Naive thymus-derived CD8-positive, alpha-beta T cell (primary cell): ENCODE results near the gene ACACB. TPM values are rescaled to one million over a fixed set of nuclear protein-coding genes. Genes with fewer than 3 reads are reported as not detected.

Experiments
- ATAC-seq, 2 donors: fragments of 150-1000 bp; cut with Tn5 transposase in 1 of 2; sonication (Bioruptor Pico), chemical (Tn5 transposase) in 1 of 2; 1 replicate in 1 of 2; 2 replicates in 1 of 2; pipeline ENCODE4 v1.10.0; 2021; ENCODE audit warnings: mild to moderate bottlenecking in 2 of 2, moderate library complexity in 2 of 2
- POLR2A ChIA-PET: fragments of 350-600 bp; sonication (Branson Sonifier 250); formaldehyde crosslinking; loops from one replicate; lab custom pipeline; 2021; ENCODE audit warnings: antibody characterized with exemption; lab: Charles Lee
- DNase-seq, 10 donors: peaks; one replicate each; pipeline versions ENCODE4 v3.0.0 to v3.0.0-alpha.2; 2020 to 2022
- H3K27ac Mint-ChIP-seq, 10 donors: one replicate each; pipeline ENCODE4 v1.8.0; 2020 to 2022; ENCODE audit warnings: mild to moderate bottlenecking in 10 of 10, mixed read lengths in 10 of 10, moderate library complexity in 4 of 10, inconsistent platforms in 1 of 10
- H3K27me3 Mint-ChIP-seq, 5 donors: one replicate each; pipeline ENCODE4 v1.8.0; 2021 to 2022; ENCODE audit warnings: mixed read lengths in 5 of 5
- H3K36me3 Mint-ChIP-seq, 3 donors: one replicate each; pipeline ENCODE4 v1.8.0; 2020 to 2022; ENCODE audit warnings: mixed read lengths in 3 of 3, mild to moderate bottlenecking in 2 of 3, inconsistent platforms in 1 of 3
- H3K4me1 Mint-ChIP-seq, 4 donors: one replicate each; pipeline ENCODE4 v1.8.0; 2021 to 2022; ENCODE audit warnings: mixed read lengths in 4 of 4
- H3K4me3 Mint-ChIP-seq, 10 donors: one replicate each; pipeline ENCODE4 v1.8.0; 2020 to 2022; ENCODE audit warnings: mild to moderate bottlenecking in 10 of 10, mixed read lengths in 10 of 10, moderate library complexity in 6 of 10, inconsistent platforms in 1 of 10
- H3K9me3 Mint-ChIP-seq, 9 donors: one replicate each; pipeline ENCODE4 v1.8.0; 2020 to 2022; ENCODE audit warnings: mixed read lengths in 9 of 9, mild to moderate bottlenecking in 3 of 9, inconsistent platforms in 1 of 9, moderate library complexity in 1 of 9
- polyA plus RNA-seq, 3 donors: library from polyadenylated mRNA; unstranded; fragments of 300-500 nt; fragmentation: Illumina TruSeq; gene quantifications; one replicate each; pipeline ENCODE4 v1.2.3, GENCODE V29; 2021
- total RNA-seq, 8 experiments: library from RNA in 2 of 8; stranded (reverse) in 2 of 8; gene quantifications; one replicate each; pipeline ENCODE4 v1.2.3 and lab custom pipeline; 2021 to 2026

Gene ACACB
- total and polyA plus RNA-seq, 5 experiments from 2014 or later: 1.1 to 43.3 (median 3.9) TPM

DNA sequence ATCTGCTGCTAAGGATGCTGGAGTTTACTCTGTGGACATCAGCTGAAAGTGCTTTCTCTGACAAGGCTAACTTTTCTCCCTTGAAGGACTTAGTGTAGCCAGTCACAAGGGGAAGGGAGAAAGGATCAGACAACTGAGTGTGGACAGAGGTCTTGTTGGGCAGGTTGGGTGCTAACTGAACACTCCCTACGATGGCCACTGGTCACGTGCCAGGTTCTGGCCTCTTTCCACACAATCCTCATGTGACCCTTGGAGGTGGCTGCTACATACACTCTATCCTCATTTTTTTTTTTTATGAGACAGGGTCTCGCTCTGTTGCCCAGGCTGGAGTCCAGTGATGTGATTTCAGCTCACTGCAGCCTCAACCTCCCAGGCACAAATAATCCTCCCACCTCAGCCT lies 153.0 kb downstream of the ACACB start:
- Mint-ChIP-seq H3K27me3 (peaks cover 1 to 10% (median 3%) of the 10 kb centered on the region in 5 donors), H3K27ac (no peak overlapping the region), H3K36me3 (peaks cover 11 to 29% (median 12%) of the 10 kb centered on the region in 3 donors), H3K9me3 (peaks cover 0 to 9% (median 3%) of the 10 kb centered on the region in 9 donors), H3K4me3 (no peak overlapping the region), H3K4me1 (no peaks in the 10 kb centered on the region)
- POLR2A ChIA-PET: no interaction called here
- ATAC-seq (no peak), DNase-seq (no peak)

DNA sequence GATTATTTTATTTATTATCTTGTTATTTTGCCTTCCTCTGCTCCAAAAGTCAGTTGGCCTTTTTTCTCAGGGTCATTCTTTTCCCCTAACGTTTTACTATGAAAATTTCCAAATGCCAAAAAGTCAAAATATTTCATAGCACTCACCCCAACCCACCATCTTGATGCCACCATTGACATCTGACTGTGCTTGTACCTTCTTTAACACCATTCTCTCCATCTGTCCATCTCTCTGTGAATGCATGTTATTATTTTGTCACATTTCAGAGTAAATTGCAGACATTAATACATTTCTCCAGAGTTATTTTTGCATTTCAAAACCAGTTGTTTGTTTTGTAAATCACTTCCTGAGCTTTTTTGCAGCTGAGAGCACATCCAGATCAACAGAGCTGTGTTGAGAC lies 154.1 kb downstream of the ACACB start:
- DNase-seq: no peak
- H3K4me3 Mint-ChIP-seq: no peak overlapping the region
- no peak overlapping the region for H3K27ac Mint-ChIP-seq
- H3K4me1 Mint-ChIP-seq: no peaks in the 10 kb centered on the region
- H3K36me3 Mint-ChIP-seq: peaks cover 9 to 19% (median 11%) of the 10 kb centered on the region in 3 donors
- POLR2A ChIA-PET: no interaction called here
- peaks cover 0 to 9% (median 3%) of the 10 kb centered on the region in 9 donors for H3K9me3 Mint-ChIP-seq
- peaks cover 1 to 10% (median 3%) of the 10 kb centered on the region in 5 donors for H3K27me3 Mint-ChIP-seq
- ATAC-seq: no peak

- no peak for DNase-seq
- peaks cover 0 to 9% (median 3%) of the 10 kb centered on the region in 9 donors for H3K9me3 Mint-ChIP-seq
- peaks cover 0 to under 1% (median 0%) of the 10 kb centered on the region in 4 donors for H3K4me1 Mint-ChIP-seq
- H3K36me3 Mint-ChIP-seq: peaks cover 8 to 11% (median 10%) of the 10 kb centered on the region in 3 donors
- no peak overlapping the region for H3K4me3 Mint-ChIP-seq
- ATAC-seq: no peak
- H3K27me3 Mint-ChIP-seq: peaks cover 1 to 11% (median 4%) of the 10 kb centered on the region in 5 donors
- no peak overlapping the region for H3K27ac Mint-ChIP-seq
- POLR2A ChIA-PET: no interaction called here
Observed at GRCh38 chr12:109271418-109271817, 155.0 kb downstream of the ACACB start.

- Mint-ChIP-seq H3K27me3 (peaks cover 1 to 15% (median 4%) of the 10 kb centered on the region in 5 donors), H3K27ac (no peak overlapping the region), H3K4me3 (no peak overlapping the region), H3K4me1 (peaks cover 0 to 7% (median 0%) of the 10 kb centered on the region in 4 donors), H3K36me3 (peaks cover 0 to 11% (median 3%) of the 10 kb centered on the region in 3 donors), H3K9me3 (peaks cover 0 to 9% (median 3%) of the 10 kb centered on the region in 9 donors)
- no peak for DNase-seq
- ATAC-seq: no peak
- POLR2A ChIA-PET: no interaction called here
Observed at GRCh38 chr12:109273354-109273753, 157.0 kb downstream of the ACACB start.

DNA sequence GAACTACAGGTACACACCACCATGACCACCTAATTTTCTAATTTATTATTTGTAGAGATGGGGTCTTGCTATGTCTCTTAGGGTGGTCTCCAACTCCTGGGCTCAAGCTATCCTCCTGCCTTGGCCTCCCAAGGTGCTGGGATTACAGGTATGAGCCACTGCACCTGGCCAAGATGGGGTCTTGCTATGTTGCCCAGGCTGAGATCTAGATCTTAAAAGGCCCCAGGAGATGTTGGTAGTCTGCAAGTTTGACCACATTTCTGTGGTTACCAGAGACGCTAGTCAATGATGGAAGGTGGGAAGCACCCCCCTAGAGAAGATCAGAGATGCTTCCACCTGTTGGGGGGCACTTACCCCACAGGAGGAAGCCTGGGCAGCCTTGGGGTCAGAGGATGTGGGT lies 158.0 kb downstream of the ACACB start:
- DNase-seq: no peak
- Mint-ChIP-seq H3K9me3 (peaks cover 0 to 9% (median 3%) of the 10 kb centered on the region in 9 donors), H3K27me3 (peaks cover 1 to 15% (median 4%) of the 10 kb centered on the region in 5 donors), H3K36me3 (peaks cover 0 to 11% (median 3%) of the 10 kb centered on the region in 3 donors), H3K4me1 (peaks cover 0 to 7% (median 0%) of the 10 kb centered on the region in 4 donors), H3K27ac (no peak overlapping the region), H3K4me3 (no peak overlapping the region)
- no peak for ATAC-seq
- POLR2A ChIA-PET: no interaction called here

- ATAC-seq: no peak
- peaks cover 0 to 7% (median 0%) of the 10 kb centered on the region in 4 donors for H3K4me1 Mint-ChIP-seq
- H3K27me3 Mint-ChIP-seq: peaks cover 1 to 15% (median 4%) of the 10 kb centered on the region in 5 donors
- no peak for DNase-seq
- no peak overlapping the region for H3K4me3 Mint-ChIP-seq
- H3K27ac Mint-ChIP-seq: no peak overlapping the region
- POLR2A ChIA-PET: no interaction called here
- peaks cover 0 to 7% (median 3%) of the 10 kb centered on the region in 9 donors for H3K9me3 Mint-ChIP-seq
- H3K36me3 Mint-ChIP-seq: peaks cover 0 to 9% (median 3%) of the 10 kb centered on the region in 3 donors
Observed at GRCh38 chr12:109275173-109275572, 158.8 kb downstream of the ACACB start.

GRCh38 chr12:109276160-109276559 lies 159.8 kb downstream of the ACACB start:
- ATAC-seq (no peak), DNase-seq (no peak)
- peaks cover 0 to 7% (median 0%) of the 10 kb centered on the region in 4 donors for H3K4me1 Mint-ChIP-seq
- peaks cover 0 to 3% (median 0%) of the 10 kb centered on the region in 9 donors for H3K9me3 Mint-ChIP-seq
- H3K36me3 Mint-ChIP-seq: peaks cover 0 to 1% (median 0%) of the 10 kb centered on the region in 3 donors
- peaks cover 1 to 15% (median 4%) of the 10 kb centered on the region in 5 donors for H3K27me3 Mint-ChIP-seq
- no peak overlapping the region for H3K4me3 Mint-ChIP-seq
- POLR2A ChIA-PET: no interaction called here
- H3K27ac Mint-ChIP-seq: no peak overlapping the region

GRCh38 chr12:109277255-109277898 lies 161.0 kb downstream of the ACACB start:
- peaks cover 1 to 15% (median 4%) of the 10 kb centered on the region in 5 donors for H3K27me3 Mint-ChIP-seq
- no peak for ATAC-seq
- no peak overlapping the region for H3K27ac Mint-ChIP-seq
- H3K9me3 Mint-ChIP-seq: peaks cover 0 to 2% (median 0%) of the 10 kb centered on the region in 9 donors
- no peak overlapping the region for H3K4me3 Mint-ChIP-seq
- POLR2A ChIA-PET: no interaction called here
- peaks cover 0 to 1% (median 0%) of the 10 kb centered on the region in 3 donors for H3K36me3 Mint-ChIP-seq
- H3K4me1 Mint-ChIP-seq: peaks cover 0 to 7% (median 0%) of the 10 kb centered on the region in 4 donors
- no peak for DNase-seq

DNA sequence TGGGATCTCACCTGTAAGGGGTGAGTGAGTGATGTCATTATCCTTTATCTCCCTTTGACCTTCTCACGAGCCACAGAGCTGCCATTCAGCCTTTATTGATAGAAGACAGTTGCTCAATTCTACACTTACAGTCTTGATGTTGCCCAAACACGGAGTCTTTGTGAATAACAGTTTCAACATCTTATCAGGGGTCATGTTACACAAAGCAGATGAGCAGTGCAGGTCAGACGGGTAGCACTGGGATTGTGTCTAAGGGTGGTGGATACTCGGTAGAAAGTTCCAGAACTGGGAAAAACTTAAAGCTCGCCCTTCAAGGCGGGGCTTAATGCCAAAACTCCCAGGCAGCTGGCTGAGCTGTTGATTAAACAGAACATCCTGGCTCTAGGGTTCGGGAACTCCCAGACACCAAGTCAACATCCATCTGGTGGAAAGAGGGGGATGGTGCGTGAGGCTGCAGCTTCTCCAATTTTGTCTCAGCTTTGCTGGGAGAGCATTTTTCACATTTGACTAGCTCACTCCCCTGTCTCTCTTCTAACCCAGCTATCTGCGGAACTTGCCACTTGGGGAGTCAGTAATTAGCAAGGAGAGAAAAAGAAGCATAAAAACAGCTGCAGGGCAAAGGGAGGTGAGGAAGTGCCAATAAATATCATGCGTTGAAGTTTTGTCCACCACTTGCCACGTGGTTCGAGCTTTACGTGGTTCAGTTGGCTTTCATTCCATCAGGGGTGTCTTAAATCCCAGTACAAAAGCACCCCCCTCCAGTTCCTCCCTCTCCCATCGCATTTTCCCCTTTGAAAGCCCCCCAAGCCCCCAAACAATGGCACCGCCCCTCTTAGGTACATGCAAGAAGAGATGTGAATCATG lies 161.7 kb downstream of the ACACB start:
- Mint-ChIP-seq H3K27me3 (peaks cover 0 to 15% (median 3%) of the 10 kb centered on the region in 5 donors), H3K27ac (no peak overlapping the region), H3K9me3 (peaks cover 0 to 2% (median 0%) of the 10 kb centered on the region in 9 donors), H3K4me3 (no peak overlapping the region), H3K4me1 (peaks cover 0 to 7% (median 0%) of the 10 kb centered on the region in 4 donors), H3K36me3 (peaks cover 0 to 1% (median 0%) of the 10 kb centered on the region in 3 donors)
- POLR2A ChIA-PET: no interaction called here
- no peak for ATAC-seq
- DNase-seq: no peak

GRCh38 chr12:109278912-109279311 lies 162.5 kb downstream of the ACACB start:
- Mint-ChIP-seq H3K4me3 (no peak overlapping the region), H3K9me3 (peaks cover 0 to 2% (median 0%) of the 10 kb centered on the region in 9 donors)

GRCh38 chr12:109279525-109279924 lies 163.1 kb downstream of the ACACB start:
- H3K27ac Mint-ChIP-seq: no peak overlapping the region
- H3K27me3 Mint-ChIP-seq: peaks cover 0 to 12% (median 0%) of the 10 kb centered on the region in 5 donors
- no peak overlapping the region for H3K4me3 Mint-ChIP-seq
- no peak for DNase-seq
- POLR2A ChIA-PET: no interaction called here
- H3K9me3 Mint-ChIP-seq: no peaks in the 10 kb centered on the region
- peaks cover 0 to 7% (median 0%) of the 10 kb centered on the region in 4 donors for H3K4me1 Mint-ChIP-seq
- H3K36me3 Mint-ChIP-seq: peaks cover 0 to 1% (median 0%) of the 10 kb centered on the region in 3 donors
- no peak for ATAC-seq

More at GRCh38 chr12:109278912-109279311, 162.5 kb downstream of the ACACB start:
- POLR2A ChIA-PET: no interaction called here
- Mint-ChIP-seq H3K27me3 (peaks cover 0 to 12% (median under 1%) of the 10 kb centered on the region in 5 donors), H3K27ac (no peak overlapping the region), H3K36me3 (peaks cover 0 to 1% (median 0%) of the 10 kb centered on the region in 3 donors), H3K4me1 (peaks cover 0 to 7% (median 0%) of the 10 kb centered on the region in 4 donors)
- ATAC-seq: no peak
- DNase-seq: no peak

GRCh38 chr12:109281452-109281851 lies 165.1 kb downstream of the ACACB start:
- H3K4me1 Mint-ChIP-seq: peaks cover 0 to 6% (median 0%) of the 10 kb centered on the region in 4 donors
- H3K9me3 Mint-ChIP-seq: no peaks in the 10 kb centered on the region
- DNase-seq (no peak), ATAC-seq (no peak)
- H3K27ac Mint-ChIP-seq: no peak overlapping the region
- peaks cover 0 to 4% (median 0%) of the 10 kb centered on the region in 5 donors for H3K27me3 Mint-ChIP-seq
- POLR2A ChIA-PET: no interaction called here
- no peak overlapping the region for H3K4me3 Mint-ChIP-seq
- no peaks in the 10 kb centered on the region for H3K36me3 Mint-ChIP-seq
